DMS 273 (cell line): Measurements from ENCODE around the gene SESTD1.

Experiments used
- DNase-seq: peaks from one replicate; lab custom pipeline; 2025; ENCODE audit not compliant: unreplicated experiment; lab: John Stamatoyannopoulos, UW

Gene SESTD1

DNA sequence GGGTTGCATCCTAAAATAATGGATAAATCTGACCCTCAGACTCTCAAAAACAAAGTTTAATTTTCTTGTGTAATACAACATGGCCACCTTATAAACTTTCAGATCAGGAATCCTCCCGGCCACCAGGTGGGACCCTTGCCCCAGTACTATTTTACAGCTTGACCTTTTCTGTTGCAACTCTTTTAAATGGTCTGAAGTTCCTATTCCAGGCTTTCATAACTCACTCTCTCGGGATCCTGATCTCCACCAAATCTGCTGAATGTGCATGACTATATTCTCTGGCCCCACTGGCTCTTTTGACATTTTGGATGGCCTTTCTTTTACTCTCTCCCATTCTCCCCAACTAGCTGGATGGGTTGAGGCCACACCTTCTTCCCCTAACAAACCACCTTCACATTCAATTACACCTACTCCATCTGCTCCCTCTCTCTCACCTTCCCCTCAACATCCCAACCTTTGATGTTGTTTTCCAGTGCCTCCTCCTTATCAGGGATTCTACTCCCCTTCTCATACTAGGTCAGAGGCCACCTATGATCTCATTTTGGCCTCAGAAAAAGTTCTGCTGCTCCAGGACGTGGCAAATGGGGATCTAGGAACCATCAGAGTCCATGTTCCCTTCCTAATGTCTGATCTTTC, 70.8 kb downstream of the SESTD1 start:
- DNase-seq, result no peak

- DNase-seq, result no peak
Measured at GRCh38 chr2:179191110-179191509, 73.5 kb downstream of the SESTD1 start.

GRCh38 chr2:179186126-179186525, 78.5 kb downstream of the SESTD1 start:
- DNase-seq, result no peak

DNA sequence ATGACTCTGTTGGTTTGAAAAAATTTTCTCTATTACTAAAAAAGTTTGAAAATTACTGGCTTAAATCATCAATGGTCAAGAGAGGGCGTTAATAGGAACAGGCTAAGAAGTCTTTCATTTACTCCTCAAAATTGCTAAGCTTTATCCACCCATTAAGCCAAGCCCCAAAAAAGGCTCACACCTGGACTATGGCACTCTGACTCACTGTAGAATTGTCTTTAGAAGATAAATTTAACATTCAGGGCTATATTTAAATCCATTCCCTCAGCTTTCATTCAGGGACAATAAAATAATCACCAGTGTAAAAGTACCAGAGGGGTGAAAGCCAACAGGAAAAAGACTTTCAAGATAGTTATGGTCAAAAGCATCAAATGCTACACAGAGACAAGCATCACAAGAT, 80.0 kb downstream of the SESTD1 start:
- DNase-seq, result no peak

- no peak for DNase-seq
Measured at GRCh38 chr2:179181002-179181401, 83.6 kb downstream of the SESTD1 start.

- no peak for DNase-seq
Measured at GRCh38 chr2:179180242-179180641, 84.4 kb downstream of the SESTD1 start.

GRCh38 chr2:179179719-179180118, 84.9 kb downstream of the SESTD1 start:
- no peak for DNase-seq

DNA sequence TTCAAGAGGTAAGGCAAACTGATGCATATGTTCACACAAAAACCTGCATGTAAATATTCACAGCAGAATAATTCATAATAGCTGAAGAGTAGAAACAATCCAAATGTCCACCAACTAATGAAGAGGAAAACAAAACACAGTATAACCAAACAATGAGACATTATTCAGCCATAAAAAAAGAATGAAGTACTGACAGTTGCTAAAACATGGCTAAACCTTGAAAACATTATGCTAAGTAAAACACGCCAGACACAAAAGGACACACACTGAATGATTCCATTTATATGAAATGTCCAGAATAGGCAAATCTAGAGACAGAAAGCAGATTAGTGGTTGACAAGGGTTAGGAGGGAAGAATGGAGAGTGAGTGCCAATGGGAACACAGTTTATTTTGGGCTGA, 86.9 kb downstream of the SESTD1 start:
- no peak for DNase-seq

DNA sequence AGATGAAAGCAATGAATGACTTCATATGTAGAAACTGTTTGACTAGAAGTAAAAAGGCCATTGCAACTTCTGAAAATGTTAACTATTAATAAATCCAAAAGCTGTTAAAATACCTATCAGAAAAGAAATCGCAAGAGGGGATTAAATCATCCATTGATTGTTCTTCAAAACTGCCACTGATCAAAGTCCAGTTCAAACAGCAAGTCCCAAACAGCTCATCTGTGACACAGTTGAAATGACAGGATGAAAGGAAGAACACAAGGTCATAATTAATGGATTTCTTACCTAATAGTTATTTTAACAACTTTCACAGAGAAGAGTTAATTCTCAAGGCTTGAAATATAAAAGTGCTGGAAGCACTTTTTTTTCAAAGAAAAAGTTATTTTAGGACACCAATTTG, 90.4 kb downstream of the SESTD1 start:
- DNase-seq, result no peak

- DNase-seq, result no peak
Measured at GRCh38 chr2:179172894-179173293, 91.7 kb downstream of the SESTD1 start.

- DNase-seq, result no peak
Measured at GRCh38 chr2:179171371-179171770, 93.3 kb downstream of the SESTD1 start.

- no peak for DNase-seq
Measured at GRCh38 chr2:179170901-179171300, 93.7 kb downstream of the SESTD1 start.

- DNase-seq, result no peak
Measured at GRCh38 chr2:179165356-179166000, 99.2 kb downstream of the SESTD1 start.

DNA sequence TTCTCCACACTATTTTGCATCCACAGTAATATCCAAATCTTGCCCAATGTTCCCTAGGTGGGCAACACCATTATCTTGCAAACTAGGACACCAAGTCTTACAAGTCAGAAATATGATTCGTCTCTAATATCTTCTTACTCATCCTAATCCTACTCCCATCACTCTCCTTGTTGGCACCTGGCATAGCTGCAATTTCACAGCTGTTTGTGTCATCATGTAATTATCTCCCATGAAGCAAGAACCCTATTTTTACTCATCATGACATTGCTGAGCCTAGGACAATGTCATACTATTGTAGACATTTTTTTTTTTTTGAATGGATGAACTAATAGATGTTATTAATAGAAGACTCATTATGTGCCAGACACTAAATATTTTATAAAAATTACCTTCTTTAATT, 123.4 kb downstream of the SESTD1 start:
- DNase-seq, result no peak

- no peak for DNase-seq
Measured at GRCh38 chr2:179140571-179140970, 124.1 kb downstream of the SESTD1 start.

DNA sequence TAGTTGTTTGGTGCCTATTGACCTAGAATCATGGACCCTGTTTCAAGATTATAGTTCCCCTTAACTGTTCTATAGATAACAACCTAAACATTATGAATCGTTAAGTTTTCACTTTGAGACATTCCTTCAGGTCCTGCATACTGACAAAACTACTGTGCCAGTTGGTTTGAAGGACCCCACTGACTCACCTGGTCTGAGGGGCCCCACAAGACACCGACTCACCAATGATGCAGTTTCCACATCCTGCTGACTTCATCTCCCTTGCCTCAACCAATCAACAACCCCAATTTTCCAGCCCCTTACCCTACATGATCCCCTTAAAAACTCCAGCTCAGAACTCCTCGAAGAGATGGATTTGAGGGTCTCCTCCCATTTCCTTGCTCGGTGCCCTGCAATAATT, 125.1 kb downstream of the SESTD1 start:
- no peak for DNase-seq

GRCh38 chr2:179137200-179137759, 127.4 kb downstream of the SESTD1 start:
- DNase-seq, result no peak

GRCh38 chr2:179133016-179133415, 131.6 kb downstream of the SESTD1 start:
- DNase-seq, result no peak

DNA sequence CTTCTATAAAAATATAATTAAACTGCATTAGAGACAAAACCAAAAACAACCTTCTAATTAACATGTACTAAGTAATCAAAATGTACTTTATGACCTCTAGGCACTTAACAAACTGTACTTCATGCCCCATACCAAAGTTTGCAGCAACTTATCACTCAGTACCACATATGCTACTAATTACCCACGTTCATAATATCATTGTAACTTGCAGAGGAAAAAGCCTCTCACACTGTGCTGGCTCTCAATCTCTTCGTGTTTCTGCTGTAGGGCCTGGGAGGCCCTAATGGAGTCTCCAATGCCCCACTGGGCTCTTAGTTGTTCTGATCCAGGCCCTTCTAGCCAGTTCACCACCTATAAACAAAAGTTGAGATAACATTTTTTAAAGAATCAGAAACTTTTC, 132.6 kb downstream of the SESTD1 start:
- no peak for DNase-seq

- DNase-seq, result no peak
Measured at GRCh38 chr2:179130560-179130959, 134.1 kb downstream of the SESTD1 start.

- DNase-seq, result peak; percentile 27
Measured at GRCh38 chr2:179129574-179130238, 134.9 kb downstream of the SESTD1 start.

GRCh38 chr2:179125404-179125803, 139.2 kb downstream of the SESTD1 start:
- no peak for DNase-seq
